SKM-1 (cell line): Measurements from ENCODE around the gene CLDN5.

Source experiments
- DNase-seq: peaks from one replicate; lab custom pipeline; 2025; ENCODE audit not compliant: unreplicated experiment; lab: John Stamatoyannopoulos, UW

The CLDN5 gene

GRCh38 chr22:19524170-19525115, at the start of gene CLDN5:
CLDN5 (minus strand) TSS chr22:19524410; CDS start chr22:19524255, 155 bp downstream.
- DNase-seq = no peak

- DNase-seq = no peak
Observed at GRCh38 chr22:19571995-19572394, 47.8 kb upstream of the CLDN5 start.

GRCh38 chr22:19571207-19571795, 47.1 kb upstream of the CLDN5 start:
- no peak for DNase-seq

GRCh38 chr22:19569976-19570375, 45.8 kb upstream of the CLDN5 start:
- no peak for DNase-seq

GRCh38 chr22:19569276-19569640, 45.0 kb upstream of the CLDN5 start:
- DNase-seq = no peak

- DNase-seq = no peak
Observed at GRCh38 chr22:19568337-19569275, 44.4 kb upstream of the CLDN5 start.

GRCh38 chr22:19567157-19568009, 43.2 kb upstream of the CLDN5 start:
- DNase-seq = no peak

- no peak for DNase-seq
Observed at GRCh38 chr22:19566279-19567156, 42.3 kb upstream of the CLDN5 start.

GRCh38 chr22:19565382-19566278, 41.4 kb upstream of the CLDN5 start:
- DNase-seq = peak; percentile 70

- DNase-seq = no peak
Observed at GRCh38 chr22:19559956-19560355, 35.7 kb upstream of the CLDN5 start.

GRCh38 chr22:19559324-19559811, 35.2 kb upstream of the CLDN5 start:
- DNase-seq = no peak

GRCh38 chr22:19556963-19557545, 32.8 kb upstream of the CLDN5 start:
- DNase-seq = no peak

- no peak for DNase-seq
Observed at GRCh38 chr22:19555651-19556050, 31.4 kb upstream of the CLDN5 start.

GRCh38 chr22:19554834-19555404, 30.7 kb upstream of the CLDN5 start:
- no peak for DNase-seq

GRCh38 chr22:19553201-19553600, 29.0 kb upstream of the CLDN5 start:
- no peak for DNase-seq

- DNase-seq = no peak
Observed at GRCh38 chr22:19550382-19550781, 26.2 kb upstream of the CLDN5 start.

- no peak for DNase-seq
Observed at GRCh38 chr22:19549428-19549827, 25.2 kb upstream of the CLDN5 start.

- DNase-seq = no peak
Observed at GRCh38 chr22:19548964-19549363, 24.8 kb upstream of the CLDN5 start.
